Measurements from ENCODE around the gene CD68.
"Not testable (repeated sequence)": the region's sequence is repeated elsewhere in the genome, so short reads cannot be mapped to it uniquely, and the experiment has no call there.

The CD68 gene

GRCh38 chr17:7580604-7581575 lies 1.5 kb downstream of the CD68 start:
- no peak for DNase-seq

DNA sequence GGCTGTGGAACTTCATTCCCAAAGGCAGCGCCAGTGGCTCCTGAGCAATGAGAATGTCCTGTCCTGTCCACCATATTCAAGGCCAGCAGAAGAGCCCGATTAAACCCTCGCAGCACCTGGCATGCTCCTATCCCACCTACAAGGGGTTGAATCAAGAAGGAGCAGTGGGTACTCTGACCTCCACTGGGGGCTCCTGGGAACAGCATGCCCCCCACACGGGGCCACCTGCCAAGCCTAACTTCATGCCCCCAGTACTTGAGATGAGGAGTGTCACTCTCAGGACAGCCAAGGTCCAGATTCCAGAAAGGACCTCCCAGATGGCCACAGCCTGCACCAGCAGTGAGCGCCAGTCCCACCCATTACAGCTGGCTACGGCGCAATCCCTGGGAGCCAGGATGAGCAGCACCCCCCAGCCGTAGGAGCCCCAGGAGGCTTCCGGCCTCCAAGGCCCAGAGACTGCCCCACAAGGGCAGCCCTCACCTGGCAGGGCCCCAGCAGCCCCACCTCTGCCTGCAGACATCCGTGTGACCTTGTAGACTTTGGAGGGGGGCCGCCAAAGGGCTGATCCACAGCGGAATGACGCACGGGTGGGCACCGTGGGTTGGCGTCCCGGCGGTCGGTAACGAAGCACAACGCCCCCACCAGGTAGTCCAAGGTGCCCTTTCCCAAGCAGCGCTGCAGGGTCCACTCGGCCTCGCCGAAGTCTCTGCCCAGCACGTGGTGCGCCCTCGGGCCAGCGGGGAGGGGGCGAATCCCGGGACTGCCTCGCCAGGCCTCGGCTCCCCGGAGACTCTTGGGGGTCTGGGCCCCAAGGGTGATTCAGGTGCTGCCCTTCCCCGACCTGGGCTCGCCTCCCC lies 3.2 kb downstream of the CD68 start:
- no peak for DNase-seq

DNA sequence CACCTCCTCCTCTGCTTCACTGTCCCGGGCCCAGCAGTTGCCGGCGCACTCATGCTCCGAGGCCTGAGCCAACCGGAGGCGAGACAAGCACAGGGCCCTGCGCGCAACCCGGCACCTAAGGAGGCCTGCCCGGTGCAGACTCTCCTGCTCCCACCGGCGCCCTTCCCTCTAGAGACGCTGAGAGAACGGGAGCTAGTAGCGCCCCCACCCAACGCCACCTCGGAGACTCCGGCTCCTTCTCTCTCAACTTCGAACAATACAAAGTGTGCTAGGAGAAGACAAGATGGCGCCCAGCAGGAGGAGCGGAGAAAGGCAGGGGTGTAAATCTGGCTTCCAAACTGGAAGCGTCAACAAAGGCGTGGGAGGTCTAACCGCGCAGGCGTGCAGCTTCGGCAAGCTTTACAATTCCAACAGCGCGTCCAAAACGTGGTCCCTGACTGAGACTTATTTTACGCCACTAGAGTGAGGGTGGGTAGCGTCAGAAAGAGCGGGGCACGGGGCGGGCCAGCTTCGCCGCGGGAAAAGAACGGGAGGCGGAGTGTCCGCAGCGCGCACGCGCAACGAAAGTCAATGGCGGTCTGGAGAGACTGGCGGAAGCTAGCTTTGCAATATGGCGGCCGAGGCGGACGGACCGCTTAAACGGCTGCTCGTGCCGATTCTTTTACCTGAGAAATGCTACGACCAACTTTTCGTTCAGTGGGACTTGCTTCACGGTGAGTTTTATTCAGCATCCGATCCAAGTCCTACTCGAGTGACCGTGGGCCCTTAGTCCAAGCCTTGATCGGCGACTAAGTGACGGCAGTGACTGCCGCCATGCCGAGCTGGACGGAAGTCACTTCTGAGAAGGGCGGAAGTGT lies 4.0 kb downstream of the CD68 start, which contains the start of gene MPDU1:
MPDU1 (plus strand) TSS at position 600 of the 857 bp plus-strand sequence; CDS start at position 611, 11 bp downstream.
- peak; percentile 90 to 94 for DNase-seq

DNA sequence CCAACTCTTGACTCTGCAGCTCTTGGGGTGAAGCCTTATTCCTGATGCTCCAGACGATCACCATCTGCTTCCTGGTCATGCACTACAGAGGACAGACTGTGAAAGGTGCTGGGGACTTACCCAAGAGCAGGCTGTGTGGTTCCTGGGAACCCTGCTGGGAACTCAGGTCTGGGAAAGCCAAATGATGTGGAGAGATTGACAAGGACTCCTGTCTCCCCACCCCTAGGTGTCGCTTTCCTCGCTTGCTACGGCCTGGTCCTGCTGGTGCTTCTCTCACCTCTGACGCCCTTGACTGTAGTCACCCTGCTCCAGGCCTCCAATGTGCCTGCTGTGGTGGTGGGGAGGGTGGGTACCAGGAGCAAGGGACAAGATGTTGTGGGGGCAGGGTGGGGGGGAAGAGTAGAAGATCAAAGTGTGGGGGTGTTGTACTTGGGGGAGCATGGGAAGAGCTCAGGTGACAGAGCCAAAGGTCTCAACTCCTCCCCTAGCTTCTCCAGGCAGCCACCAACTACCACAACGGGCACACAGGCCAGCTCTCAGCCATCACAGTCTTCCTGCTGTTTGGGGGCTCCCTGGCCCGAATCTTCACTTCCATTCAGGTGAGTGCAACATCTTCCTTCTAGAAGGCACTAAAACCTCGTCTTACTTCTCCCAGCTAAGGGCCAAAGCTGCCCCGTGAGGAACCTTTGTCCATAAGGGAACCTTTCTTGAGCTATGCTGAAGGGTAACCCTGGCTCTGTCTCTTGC lies 7.4 kb downstream of the CD68 start:
- DNase-seq: no peak

- no peak for DNase-seq
These were observed 8.1 kb downstream of the CD68 start for GRCh38 chr17:7587420-7588151.

DNA sequence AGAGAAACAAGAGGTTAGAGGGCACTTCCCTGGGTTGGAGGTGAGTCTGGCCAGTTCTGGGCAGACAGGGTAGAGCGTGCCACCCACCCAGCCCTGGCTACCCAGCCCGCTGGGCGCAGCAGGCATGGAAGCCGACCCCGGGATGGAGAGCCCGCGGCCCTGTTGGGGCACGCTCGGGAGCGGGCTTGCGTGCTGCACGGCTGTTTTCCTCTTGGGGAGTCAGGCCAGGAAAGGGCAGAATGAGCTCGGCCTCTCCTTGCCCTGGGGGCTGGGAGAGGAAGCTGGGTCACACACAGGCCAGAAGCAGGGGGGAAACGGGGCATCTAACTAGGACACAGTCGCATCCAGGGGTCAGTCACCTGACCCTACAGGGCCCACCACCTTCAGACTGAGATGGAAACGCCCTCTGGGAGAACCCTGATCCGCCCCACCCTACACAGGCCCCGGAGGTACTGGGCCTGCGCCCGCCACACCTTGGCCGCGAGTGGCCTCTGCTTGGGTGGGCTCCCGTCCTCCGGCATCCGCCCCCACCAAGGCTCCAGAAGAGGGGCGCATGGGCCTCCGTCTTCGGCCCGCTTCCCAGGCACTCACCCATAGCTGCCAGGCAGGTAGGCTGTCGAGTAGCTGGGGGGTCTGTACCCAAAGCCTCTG lies 9.2 kb downstream of the CD68 start:
- no peak for DNase-seq

DNA sequence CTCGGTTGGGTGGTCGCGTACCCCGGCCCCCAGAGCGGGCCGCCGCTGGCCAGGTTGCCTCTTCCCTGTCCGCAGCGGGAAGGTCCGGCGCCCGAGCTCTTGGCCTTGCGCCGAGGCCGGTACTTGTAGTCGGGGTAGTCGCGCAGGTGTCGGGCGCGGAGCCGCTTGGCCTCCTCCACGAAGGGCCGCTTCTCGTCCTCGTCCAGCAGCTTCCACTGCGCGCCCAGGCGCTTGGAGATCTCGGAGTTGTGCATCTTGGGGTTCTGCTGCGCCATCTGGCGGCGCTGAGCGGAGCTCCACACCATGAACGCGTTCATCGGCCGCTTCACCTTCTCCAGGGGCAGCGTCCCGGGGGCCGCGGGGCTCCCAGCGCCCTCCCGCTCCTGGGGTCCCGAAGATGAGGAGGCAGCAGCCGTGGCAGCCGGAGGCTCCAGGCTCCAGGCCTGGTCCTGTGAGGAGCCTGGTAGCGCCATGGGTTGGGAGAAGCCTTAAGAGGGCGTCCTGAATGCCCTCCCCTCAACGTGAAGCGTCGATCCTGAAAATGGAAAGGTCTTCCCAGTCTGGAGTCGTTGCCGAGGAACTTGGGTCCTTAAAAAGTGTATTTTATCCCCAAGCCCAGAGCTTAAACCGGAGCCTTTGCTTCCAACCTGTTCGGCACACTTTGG lies 9.9 kb downstream of the CD68 start:
- peak; percentile 57 to 66 for DNase-seq

GRCh38 chr17:7589891-7590691 lies 10.7 kb downstream of the CD68 start, which contains the start of gene SOX15:
Gene SOX15 (minus strand): TSS chr17:7590094. CDS start chr17:7589676, 418 bp downstream.
- no peak for DNase-seq

DNA sequence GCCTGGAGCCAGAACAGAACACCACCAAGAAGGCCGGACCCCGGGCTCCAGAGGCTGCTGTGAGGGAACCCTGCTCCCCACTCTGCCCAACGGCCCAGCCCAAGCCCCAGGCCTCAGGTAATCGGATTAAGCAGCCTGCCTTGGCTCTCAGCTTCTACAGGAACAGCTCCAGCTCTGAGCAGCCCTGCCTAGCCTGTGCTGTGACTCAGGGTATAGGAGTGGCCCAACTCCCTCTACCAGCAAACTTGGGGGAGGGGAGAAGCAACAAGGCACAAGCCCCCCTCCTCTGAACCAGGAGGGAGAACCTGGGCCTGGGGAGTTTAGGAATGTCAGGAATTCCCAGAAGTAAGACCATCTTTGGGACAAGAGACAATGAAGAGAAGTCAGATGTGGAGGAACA lies 11.3 kb downstream of the CD68 start:
- no peak for DNase-seq

- DNase-seq: no peak
These were observed 12.2 kb downstream of the CD68 start for GRCh38 chr17:7591596-7591995.

DNA sequence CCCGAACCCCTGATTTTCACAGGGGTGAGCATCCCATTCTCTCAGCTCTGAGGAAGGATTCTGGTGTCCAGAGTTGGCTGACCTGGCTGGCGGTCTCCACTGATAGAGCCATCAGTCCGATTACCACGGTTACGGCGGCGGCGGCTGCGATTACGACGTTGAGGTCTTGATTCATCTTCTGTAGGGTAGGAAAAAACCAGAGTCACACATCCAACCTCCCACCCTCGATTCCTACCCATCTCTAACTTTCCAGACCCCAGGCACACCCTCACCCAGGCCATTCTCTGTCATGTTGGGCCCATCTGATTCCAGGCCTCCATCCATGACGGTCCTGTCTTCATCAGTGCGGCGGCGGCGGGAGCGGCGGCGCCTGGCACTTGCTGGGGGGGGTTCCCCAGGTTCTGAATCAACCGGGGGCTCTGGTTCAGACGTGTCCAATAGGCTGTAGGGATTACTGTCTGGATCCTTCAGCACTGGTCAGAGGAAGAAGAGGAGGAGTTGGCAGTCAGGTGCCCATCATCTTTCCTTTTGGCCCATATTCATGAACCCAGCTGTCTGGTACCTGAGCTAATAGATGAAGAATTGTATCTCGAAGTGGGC lies 13.1 kb downstream of the CD68 start:
- DNase-seq: no peak

DNA sequence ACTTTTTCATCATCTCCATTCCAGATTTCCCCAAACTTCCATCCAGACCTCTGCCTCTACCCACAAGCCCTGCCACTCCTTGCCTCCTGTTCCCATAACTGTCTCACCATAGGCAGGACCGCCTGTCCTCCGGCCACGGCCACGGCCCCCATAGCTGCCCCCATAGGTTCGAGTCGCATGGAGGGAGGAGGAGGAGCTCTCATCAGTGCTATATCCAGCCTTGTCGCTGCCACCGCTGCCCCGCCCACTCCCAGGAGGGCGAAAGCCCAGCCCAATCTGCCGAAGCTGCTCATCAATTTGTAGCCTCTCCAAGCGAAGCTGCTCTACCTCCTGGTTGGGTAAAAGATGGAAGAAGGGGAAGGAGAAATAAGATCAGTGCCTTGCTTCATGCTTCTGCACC lies 13.9 kb downstream of the CD68 start:
- no peak for DNase-seq

GRCh38 chr17:7597561-7597960 lies 18.1 kb downstream of the CD68 start:
- DNase-seq: not testable (repeated sequence)

DNA sequence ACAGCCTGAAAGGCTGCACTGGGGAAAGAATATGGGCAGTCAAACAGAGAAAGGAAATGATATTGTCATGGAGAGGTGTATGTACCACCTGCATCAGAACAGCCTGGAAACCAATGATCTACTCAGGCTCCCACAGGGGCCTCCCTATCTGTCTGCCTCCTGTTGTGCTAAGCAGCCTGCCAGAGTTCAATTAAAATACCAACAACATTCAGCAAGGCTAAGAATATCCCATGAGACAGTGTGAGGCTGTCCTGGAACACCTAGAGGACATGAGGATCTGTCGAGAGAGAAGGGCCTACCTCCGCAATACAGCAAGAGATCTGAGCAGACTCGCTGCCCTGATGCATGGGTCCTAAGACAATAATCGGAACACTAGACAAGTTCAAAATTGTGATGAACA lies 26.8 kb downstream of the CD68 start:
- DNase-seq: no peak

GRCh38 chr17:7610641-7611040 lies 31.2 kb downstream of the CD68 start:
- no peak for DNase-seq

DNA sequence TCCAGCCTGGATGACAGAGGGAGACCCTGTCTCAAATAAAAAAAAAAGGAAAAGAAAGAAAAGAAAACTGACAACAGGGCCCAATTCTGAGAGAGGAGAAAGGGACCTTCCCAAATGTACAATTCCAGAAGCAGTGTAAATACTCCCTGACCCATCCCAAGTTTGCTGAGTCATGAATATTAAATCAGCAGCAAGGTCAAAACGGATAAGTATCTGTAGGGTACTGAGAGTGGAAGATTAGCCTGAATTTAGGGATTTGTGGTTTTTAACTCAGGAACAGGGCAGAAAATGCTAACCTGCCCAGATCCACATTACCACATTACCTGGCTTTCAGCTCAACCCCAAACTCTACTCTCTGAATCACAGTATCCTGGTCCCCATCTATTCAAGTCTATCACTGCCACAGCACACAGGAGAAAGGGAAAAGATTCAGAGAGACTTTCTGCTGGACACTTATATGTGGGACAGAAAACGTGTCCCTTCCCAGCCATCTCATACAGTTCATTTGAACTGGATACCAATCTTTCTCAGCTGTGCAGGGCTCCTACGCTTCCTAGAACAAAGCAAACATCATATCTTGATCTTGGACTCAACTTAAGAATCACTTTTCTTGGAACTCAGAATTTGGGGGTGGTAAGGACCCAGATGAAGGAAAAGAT lies 32.3 kb downstream of the CD68 start:
- no peak for DNase-seq

DNA sequence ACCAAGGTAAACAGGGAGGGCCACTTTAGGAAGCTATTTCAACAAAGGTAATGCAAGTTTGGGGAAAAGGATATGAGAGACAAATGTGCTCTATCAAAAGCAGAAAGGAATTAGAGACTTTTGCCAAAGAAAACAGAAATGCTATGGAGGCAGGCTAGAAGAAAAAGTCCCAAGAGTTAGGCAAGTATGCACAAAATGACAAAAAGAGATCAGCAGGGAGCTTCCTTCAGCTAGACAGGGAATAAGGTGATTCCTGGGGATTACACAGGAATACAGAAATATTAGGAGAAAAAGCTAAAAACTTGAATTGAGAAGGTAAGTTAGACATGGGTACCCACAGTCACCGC lies 32.8 kb downstream of the CD68 start:
- DNase-seq: no peak

DNA sequence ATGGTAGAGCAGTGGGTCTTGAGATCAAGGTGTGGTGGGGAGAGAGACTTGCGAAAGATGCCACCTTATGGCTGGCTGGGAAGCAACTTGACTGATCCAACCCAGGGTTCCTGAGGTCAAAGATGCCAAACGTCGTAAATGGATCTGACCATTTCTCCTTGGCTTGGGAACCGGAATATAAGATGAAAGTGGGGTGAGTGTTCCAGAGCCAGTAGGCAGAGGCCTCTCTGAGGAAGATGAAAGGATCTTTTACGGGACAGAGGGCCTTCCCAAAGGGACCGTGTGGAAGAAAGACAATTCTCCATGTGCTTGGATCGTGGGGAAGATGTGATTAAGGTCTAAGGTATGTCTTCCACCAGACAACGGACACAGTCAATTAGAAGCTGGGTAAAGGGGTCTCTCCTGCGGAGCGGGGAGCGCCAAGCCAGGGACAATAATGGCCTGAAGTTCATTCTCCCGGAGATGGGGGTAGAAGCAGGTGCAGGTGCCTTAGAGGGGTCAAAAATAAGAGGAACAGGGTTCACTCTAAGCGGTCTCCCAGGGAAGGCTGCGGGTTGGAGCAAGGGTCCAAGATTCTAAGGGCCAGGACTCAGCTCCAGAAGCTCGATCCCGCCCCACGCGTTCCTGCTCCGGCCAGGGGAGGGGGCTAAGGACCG lies 34.5 kb downstream of the CD68 start:
- DNase-seq: no peak
